MM.1S (cell line): Measurements from ENCODE around the gene NTN4.

Source experiments
- EZH2phosphoT487 ChIP-seq: fragments of 300-600 bp; sonication (generic); IDR thresholded peaks from 2 replicates; pipeline ENCODE4 v1.6.1; 2018; ENCODE audit warnings: antibody characterized with exemption, low read length
- TF ChIP-seq, protein P1 (sequence below): fragments of 300-600 bp; sonication (generic); IDR thresholded peaks from 2 replicates; pipeline ENCODE4 v1.5.1; 2016; ENCODE audit warnings: antibody characterized with exemption, low read length, mixed read lengths

DNA sequence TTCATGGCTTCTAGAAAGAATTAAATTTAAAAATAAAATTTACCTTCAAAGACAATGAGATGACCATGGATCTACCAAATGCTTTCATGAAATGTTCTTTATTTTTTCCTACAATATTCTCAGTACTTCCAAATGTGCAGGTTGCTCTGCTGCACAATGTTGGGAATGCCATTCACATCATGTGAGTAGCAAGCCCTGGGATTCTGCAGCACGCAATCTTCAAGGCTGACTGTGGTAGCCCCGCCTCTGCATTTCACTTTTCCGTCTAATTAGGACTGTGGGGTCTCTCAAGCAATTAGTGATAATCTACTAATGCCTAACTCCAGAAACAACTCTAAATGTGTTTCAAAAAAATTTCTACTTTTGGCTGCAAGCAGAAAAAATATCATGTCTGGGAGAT, 13.7 kb upstream of the NTN4 start:
- TF ChIP-seq, protein P1, sequence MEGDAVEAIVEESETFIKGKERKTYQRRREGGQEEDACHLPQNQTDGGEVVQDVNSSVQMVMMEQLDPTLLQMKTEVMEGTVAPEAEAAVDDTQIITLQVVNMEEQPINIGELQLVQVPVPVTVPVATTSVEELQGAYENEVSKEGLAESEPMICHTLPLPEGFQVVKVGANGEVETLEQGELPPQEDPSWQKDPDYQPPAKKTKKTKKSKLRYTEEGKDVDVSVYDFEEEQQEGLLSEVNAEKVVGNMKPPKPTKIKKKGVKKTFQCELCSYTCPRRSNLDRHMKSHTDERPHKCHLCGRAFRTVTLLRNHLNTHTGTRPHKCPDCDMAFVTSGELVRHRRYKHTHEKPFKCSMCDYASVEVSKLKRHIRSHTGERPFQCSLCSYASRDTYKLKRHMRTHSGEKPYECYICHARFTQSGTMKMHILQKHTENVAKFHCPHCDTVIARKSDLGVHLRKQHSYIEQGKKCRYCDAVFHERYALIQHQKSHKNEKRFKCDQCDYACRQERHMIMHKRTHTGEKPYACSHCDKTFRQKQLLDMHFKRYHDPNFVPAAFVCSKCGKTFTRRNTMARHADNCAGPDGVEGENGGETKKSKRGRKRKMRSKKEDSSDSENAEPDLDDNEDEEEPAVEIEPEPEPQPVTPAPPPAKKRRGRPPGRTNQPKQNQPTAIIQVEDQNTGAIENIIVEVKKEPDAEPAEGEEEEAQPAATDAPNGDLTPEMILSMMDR = no peak
- no peak for TF ChIP-seq EZH2phosphoT487
